ENCODE data around the gene SNX32. TPM values are rescaled to one million over a fixed set of nuclear protein-coding genes. Genes with fewer than 3 reads are reported as not detected.

The SNX32 gene
- polyA plus RNA-seq, 3 donors = 1.4 to 3.7 (median 2.2) TPM

DNA sequence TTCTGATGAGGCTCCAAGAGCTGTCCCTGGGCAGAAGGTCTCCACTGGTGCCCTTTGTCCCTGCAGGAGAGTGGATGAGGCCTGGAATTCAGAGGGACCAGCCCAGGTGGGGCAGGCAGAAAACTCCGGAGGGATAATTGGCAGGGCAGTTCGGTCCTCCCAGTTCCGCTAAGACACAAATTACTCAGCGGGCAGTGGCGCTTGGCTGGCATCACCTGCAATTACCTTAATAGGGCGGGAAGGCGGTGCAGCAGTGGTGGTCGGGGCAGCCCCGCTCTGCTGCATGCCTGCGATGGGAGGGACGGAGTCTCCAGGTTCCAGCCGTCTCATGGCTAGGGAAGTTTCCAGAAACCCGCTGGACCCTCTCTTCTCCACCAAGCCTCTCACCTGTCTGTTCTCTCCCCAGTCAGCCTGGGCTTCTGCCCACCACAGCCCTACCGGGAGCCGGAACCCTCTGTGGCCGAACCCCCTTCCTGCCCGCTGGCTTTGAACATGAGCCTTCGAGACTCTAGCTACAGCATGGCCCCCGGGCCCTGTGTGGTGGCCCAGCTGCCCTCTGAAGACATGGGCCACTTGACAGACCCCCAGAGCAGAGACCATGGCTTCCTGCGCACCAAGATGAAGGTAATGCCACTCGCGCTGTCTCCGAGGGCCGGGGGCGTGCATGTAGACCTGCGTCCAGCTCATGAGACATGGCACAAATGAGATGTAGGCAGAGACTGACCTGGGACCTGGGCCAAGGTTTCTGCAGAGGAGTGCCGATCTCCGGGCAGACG is 40.0 kb upstream of the SNX32 start:
- no peak for DNase-seq (ENCODE audit: extremely low read depth in 1 of 11, low read depth in 9 of 11, low spot score in 4 of 11)

- DNase-seq (ENCODE audit: extremely low read depth in 1 of 11, low read depth in 9 of 11, low spot score in 4 of 11) = no peak
Observed at GRCh38 chr11:65794570-65795510, 38.9 kb upstream of the SNX32 start.

DNA sequence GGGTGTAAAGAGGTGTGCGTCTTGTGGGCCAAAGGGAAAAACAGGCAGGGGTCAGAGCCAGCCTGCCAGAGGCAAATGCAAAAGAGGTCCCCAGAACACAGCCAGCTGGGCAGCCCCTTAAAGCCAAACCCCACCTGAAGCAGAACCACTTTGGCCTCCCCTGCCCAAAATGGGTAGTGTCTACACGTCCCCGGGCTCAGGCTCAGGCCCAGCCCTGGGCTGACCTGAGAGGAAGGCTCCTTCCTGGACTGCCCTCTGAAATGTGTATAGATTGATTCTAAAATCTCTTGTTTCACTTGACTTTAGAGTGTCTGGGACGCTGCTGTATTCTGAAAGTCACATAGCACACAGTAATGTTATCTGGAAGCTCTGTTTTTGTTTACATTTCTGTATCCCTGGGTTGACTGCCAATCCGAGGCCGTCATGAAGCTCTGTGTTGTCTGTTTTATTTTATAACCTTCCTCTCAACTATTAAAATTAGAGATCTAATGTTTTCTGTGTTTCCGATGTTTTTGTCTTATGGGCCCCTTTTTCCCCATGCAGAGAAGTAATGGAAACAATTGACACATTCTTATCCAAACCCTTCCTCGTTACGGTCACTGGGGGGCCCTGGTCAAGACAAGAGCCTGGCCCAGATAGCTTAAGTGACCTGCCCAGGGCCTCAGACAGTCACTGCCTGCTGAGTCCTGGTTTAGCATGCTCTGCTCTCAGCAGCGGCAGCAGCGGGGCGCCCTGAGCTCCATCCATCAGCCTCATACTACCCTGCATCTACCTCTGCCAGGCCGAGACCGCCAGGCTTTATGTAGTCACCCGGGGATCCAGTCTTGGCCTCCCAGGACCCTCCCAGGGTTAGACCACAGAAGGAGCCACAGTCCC is 36.8 kb upstream of the SNX32 start:
- DNase-seq (ENCODE audit: extremely low read depth in 1 of 11, low read depth in 9 of 11, low spot score in 4 of 11) = no peak

DNA sequence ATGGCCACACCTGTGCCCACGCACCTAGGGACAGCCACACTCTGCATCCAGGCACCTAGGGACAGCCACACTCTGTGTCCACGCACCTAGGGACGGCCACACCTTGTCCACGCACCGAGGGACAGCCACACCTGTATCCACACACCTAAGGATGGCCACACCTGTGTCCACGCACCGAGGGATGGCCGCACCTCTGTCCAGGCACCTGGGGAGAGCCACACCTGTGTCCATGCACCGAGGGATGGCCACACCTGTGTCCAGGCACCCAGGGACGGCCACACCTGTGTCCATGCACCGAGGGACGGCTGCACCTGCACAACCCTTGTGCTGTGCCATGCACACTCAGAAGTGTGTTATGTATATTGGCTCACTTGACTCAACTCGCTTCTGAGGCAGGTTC is 36.1 kb upstream of the SNX32 start:
- no peak for DNase-seq (ENCODE audit: extremely low read depth in 1 of 11, low read depth in 9 of 11, low spot score in 4 of 11)

GRCh38 chr11:65798882-65799281 is 34.9 kb upstream of the SNX32 start:
- DNase-seq (ENCODE audit: extremely low read depth in 1 of 11, low read depth in 9 of 11, low spot score in 4 of 11) = no peak

- no peak for DNase-seq (ENCODE audit: extremely low read depth in 1 of 11, low read depth in 9 of 11, low spot score in 4 of 11)
Observed at GRCh38 chr11:65801153-65801987, 32.4 kb upstream of the SNX32 start.

DNA sequence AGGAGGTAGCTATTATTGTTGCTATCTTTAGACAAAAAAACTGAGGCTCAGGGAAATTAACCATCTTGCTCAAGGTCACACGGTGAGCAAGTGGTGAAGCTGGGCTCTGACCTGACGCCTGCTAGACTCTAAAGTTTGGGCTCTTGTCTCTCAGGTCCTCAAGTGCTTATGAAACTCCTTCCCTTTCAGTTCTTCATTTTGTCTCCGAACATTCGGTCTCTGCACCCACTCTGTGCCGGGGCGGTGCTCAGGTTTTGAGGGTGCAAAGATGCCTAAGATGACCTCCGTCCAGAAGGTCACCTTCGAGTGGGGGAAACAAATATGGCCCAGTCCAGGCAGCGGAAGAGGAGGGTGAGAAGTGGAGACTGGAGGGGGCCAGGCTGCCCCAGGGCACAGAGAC is 30.9 kb upstream of the SNX32 start:
- DNase-seq (ENCODE audit: extremely low read depth in 1 of 11, low read depth in 9 of 11, low spot score in 4 of 11) = no peak

DNA sequence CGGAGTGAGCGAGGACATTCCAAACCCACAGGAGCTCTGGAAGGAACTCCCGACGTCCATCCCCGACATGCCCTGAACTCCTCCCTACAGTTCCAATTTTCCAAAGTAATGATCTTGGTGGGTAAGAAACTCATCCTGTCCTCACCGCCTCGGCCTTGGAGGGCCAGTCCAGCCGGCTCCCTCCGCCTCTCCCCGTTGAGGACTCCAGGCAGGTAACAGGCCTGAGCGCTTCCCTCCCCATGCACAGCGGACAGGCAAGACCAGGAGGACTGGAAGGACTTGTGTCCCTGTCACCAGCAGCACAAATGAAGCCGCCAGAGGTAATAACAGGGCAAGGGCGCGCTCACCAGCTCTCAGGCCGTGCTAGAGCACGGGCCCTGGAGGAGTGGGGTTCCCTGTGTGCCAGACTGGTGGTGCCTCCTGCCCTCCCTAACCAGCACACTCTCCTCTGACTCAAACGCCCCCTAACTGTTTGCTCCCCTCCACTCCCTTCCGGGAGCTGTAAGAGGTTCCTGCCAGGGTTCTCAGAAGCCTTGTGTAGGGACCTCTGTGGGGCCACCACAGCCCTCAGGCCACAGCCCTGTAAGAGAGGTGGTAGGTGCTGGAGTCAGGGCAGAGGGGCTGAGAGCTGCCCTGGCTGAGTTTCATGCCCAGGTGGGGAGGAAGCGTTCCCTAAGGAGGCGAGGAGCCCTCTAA is 29.8 kb upstream of the SNX32 start:
- DNase-seq (ENCODE audit: extremely low read depth in 1 of 11, low read depth in 9 of 11, low spot score in 4 of 11) = no peak

- DNase-seq (ENCODE audit: extremely low read depth in 1 of 11, low read depth in 9 of 11, low spot score in 4 of 11) = no peak
Observed at GRCh38 chr11:65806979-65807378, 26.8 kb upstream of the SNX32 start.

GRCh38 chr11:65808744-65809341 is 24.9 kb upstream of the SNX32 start:
- no peak for DNase-seq (ENCODE audit: extremely low read depth in 1 of 11, low read depth in 9 of 11, low spot score in 4 of 11)

DNA sequence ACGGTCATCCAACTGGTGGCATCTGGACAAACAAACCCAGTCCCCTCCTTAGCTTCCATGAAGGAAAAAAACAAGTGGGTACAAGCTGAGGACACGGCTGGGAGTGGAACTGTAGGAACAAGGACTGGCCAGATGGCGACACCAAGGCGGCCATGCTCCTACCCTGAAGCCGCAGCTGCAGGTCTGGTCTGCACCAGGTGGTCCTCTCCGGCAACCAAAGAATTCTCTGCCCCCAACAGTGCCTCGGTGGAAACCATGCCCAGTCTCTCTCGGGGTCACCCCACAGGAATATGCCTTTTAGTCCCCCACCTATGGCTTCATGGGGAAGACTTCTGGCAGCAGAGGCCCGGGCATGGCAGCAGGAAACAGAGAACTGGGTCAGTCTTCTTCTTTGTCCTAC is 24.3 kb upstream of the SNX32 start:
- DNase-seq (ENCODE audit: extremely low read depth in 1 of 11, low read depth in 9 of 11, low spot score in 4 of 11) = no peak

GRCh38 chr11:65810046-65810868 is 23.5 kb upstream of the SNX32 start:
- no peak for DNase-seq (ENCODE audit: extremely low read depth in 1 of 11, low read depth in 9 of 11, low spot score in 4 of 11)

DNA sequence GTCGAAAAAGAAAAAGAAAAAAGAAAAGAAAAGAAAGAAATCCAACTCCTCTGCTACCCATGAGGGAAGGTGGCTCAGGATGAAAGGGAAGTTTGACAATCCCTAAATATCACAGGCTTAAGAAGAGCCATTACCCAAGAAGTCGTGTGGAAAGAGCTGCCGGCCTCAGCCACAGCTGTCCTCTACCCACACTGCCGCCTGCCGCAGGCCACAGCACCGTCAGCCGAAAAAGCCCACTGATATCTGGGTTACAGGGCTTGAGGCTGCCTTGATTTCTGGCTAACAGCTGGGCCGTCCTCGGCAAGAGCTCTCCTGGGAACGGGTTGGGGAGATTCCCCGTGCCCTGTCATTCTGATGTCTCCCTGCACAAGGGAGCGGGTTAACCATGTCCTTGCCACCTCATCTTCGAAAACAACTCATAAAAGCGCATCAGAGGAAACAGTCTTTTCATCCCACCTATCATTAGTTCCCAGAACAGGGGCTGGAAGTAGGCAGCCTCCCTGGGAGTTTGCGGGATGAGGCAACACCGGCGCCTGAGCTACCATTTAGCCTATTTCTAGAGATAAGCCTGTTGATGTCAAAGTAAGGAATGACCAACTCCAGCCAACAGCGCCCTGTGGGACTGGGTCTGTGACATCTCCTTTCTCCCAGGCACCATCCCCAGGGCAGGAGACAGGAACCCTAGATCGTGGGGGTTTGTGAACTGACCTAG is 21.8 kb upstream of the SNX32 start:
- DNase-seq (ENCODE audit: extremely low read depth in 1 of 11, low read depth in 9 of 11, low spot score in 4 of 11) = no peak

DNA sequence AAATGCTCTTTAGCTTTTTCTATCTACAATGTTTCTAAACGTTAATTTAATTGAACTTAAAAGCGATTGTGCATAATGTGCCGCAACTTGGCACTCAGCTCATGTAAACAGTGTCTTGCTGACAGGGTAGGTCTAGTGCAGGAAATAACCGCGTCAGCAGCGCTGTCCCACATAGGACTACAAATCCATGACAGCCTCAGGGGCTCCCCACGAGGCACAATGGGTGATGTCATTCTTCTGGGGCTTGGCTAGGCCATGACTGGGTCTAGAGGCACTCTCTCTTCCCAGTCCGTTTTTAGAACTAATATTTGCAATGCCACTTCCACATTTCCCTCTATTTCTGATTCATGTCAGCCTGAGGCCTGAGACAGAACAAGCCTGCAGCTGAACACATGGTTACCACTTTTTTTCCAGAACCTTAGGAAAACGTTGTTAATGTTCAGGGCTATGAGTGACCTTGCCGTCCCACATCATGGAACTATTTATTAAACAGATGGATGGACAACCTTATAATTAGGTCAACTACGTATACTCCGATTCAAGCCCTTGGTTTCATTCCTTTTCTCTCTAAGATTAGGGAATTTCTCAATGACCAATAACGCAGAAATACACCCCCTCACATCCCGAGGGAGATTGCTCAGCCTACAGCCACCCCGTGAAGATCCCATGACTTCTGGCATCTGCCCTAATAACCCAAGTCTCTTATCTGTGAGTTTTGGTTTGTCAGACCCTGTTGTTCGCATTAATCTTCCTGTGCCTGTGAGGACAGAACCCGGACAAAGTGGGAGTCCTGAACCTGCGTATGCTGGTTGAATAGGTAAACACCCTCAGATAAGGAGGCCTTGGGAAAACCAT is 19.4 kb upstream of the SNX32 start:
- no peak for DNase-seq (ENCODE audit: extremely low read depth in 1 of 11, low read depth in 9 of 11, low spot score in 4 of 11)

- DNase-seq (ENCODE audit: extremely low read depth in 1 of 11, low read depth in 9 of 11, low spot score in 4 of 11) = no peak
Observed at GRCh38 chr11:65814986-65815565, 18.7 kb upstream of the SNX32 start.
